Ovary (tissue), 9 donors: ENCODE measurements around the gene TMEM88. TPM values are rescaled to one million over a fixed set of nuclear protein-coding genes. Genes with fewer than 3 reads are reported as not detected.
A peak's percentile ranks its signal among the peaks of the same experiment; 100 is the strongest.
"Not testable (repeated sequence)": the region's sequence is repeated elsewhere in the genome, so short reads cannot be mapped to it uniquely, and the experiment has no call there.

ENCODE experiments used
- DNase-seq, 5 donors: peaks; one replicate each; pipeline ENCODE4 v3.0.0-alpha.2; 2019 to 2020
- H3K27ac ChIP-seq, 2 donors: fragments of 200-600 bp; one replicate each; pipeline versions ENCODE4 v1.5.1 to v1.8.0; 2019 to 2022
- H3K27me3 ChIP-seq: fragments of 200-600 bp; one replicate; pipeline ENCODE4 v1.8.0; 2022
- H3K36me3 ChIP-seq: fragments of 200-600 bp; sonication (generic); one replicate; pipeline ENCODE4 v1.5.1; 2019
- H3K4me1 ChIP-seq: one replicate; pipeline ENCODE4 v1.8.1; 2013; ENCODE audit warnings: mild to moderate bottlenecking, moderate library complexity; ENCODE audit not compliant: insufficient read depth
- H3K4me3 ChIP-seq: fragments of 200-600 bp; sonication (generic); one replicate; pipeline ENCODE4 v1.5.1; 2017
- H3K9me3 ChIP-seq, 2 donors: fragments of 200-600 bp in 1 of 2; sonication (generic) in 1 of 2; one replicate each; pipeline versions ENCODE4 v1.5.1 to v1.8.1; 2013 to 2019; ENCODE audit warnings: mild to moderate bottlenecking in 1 of 2, moderate library complexity in 1 of 2
- EP300 ChIP-seq: sonication (generic); formaldehyde crosslinking; IDR thresholded peaks from one replicate; pipeline ENCODE4 v1.6.1; 2017; ENCODE audit warnings: antibody characterized with exemption
- POLR2A ChIP-seq: fragments of 450-650 bp; IDR thresholded peaks from one replicate; pipeline ENCODE4 v1.6.1; 2017; ENCODE audit warnings: antibody characterized with exemption, mild to moderate bottlenecking, moderate library complexity
- WGBS, 3 donors: extraction: QIAGEN DNeasy Blood & Tissue Kit in 1 of 3; methylation state at CpG; one replicate each; pipeline versions ENCODE4 v1.1.5 to v1.1.7; 2013 to 2017; 5-methylcytosine and 5-hydroxymethylcytosine counted together
- intact Hi-C, 4 donors: fragments of 100-400 bp; cut with DNase I; formaldehyde crosslinking; loops; one replicate each; pipeline versions ENCODE4 v1.11.0 to v1.15.1; 2022 to 2023
- polyA plus RNA-seq, 2 donors: library from polyadenylated mRNA; stranded (reverse); fragments of 200-250 nt in 1 of 2; fragments of 350-450 nt in 1 of 2; fragmentation: Illumina TruSeq in 1 of 2; extraction: RNeasy Lipid Tissue Mini Kit (QIAGEN cat#74804) in 1 of 2; gene quantifications; one replicate each; pipeline ENCODE4 v1.2.3, GENCODE V29; 2013 to 2014
- total RNA-seq, 7 donors: library from RNA; depleted of rRNA in 2 of 7; stranded (reverse); fragments of >200 nt in 2 of 7; fragmentation: NEBNext Ultra II Directional in 3 of 7; extraction: Animal tissue kit (Norgen Biotek cat#: 25700) in 3 of 7; gene quantifications; one replicate each; pipeline versions ENCODE4 v1.1.0 to v1.2.4, GENCODE V29; 2016 to 2023
- TF ChIP-seq, protein P1 (sequence below), 3 donors: fragments of 450-650 bp in 2 of 3; fragments of 200-600 bp in 1 of 3; IDR thresholded peaks; one replicate each; pipeline versions ENCODE4 v1.5.1 to v1.8.0; 2016 to 2022; ENCODE audit warnings: antibody characterized with exemption in 3 of 3, mild to moderate bottlenecking in 1 of 3
- donor health status: DM: no; HTN: no; CAD: no; lungs with moderate emphysema.
- donor health status: DM: no; HTN: no; CAD: no.
- donor health status: Bipolar disorder and iron deficiency.
- donor health status: DM: yes; HTN: yes; CAD: no.
- donor health status: DM: no; HTN: no; CAD: no.
- donor health status: DM: yes; HTN: yes; CAD: no.

TMEM88 gene
- total and polyA plus RNA-seq, 9 donors, result 2.1 to 17.8 (median 8.2) TPM

DNA sequence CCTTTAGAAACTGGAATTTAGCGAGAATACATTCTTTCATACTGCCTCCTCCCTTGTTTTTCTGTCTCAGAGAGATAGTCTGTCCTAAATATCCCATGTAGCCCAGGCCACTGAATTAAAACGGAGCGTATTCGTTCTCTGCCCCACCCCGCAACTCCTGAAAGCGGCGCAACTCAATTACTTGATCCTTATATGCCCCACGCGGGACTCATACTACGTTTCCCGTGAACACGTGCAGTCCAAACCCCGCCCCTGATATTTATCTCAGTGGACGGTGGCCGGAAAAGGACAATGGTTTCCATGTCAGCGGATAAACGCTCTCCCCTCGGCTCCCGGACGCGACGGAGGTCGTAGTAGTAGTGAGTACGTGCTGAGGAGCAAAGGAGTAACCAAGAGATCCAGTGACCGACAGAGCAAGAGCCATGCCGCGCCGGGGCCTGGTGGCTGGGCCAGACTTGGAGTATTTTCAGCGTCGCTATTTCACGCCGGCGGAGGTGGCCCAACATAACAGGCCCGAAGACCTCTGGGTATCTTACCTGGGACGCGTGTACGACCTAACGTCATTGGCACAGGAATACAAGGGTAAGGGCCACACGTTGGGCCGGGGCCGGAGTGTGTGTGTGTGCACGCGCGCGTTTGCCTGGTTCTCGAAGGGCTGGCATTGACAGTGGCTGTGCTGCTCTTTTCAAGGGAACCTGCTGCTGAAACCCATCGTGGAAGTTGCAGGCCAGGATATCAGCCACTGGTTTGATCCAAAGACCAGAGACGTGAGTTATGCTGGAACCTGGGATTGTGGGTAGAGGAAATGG is 3.1 kb downstream of the TMEM88 start, which contains the start of gene CYB5D1:
CYB5D1 (plus strand) TSS at position 291 of the 809 bp plus-strand sequence; CDS start at position 423, 132 bp downstream.
- peak; percentile 87 to 93 (median 90) for DNase-seq
- intact Hi-C loops, result loop anchor here (5.0 to 10.0 kb wide), 2 partner anchors 36 to 113 kb away; no protein-coding TSS in a partner anchor
- TF ChIP-seq EP300, result peak; percentile 48
- TF ChIP-seq, protein P1, sequence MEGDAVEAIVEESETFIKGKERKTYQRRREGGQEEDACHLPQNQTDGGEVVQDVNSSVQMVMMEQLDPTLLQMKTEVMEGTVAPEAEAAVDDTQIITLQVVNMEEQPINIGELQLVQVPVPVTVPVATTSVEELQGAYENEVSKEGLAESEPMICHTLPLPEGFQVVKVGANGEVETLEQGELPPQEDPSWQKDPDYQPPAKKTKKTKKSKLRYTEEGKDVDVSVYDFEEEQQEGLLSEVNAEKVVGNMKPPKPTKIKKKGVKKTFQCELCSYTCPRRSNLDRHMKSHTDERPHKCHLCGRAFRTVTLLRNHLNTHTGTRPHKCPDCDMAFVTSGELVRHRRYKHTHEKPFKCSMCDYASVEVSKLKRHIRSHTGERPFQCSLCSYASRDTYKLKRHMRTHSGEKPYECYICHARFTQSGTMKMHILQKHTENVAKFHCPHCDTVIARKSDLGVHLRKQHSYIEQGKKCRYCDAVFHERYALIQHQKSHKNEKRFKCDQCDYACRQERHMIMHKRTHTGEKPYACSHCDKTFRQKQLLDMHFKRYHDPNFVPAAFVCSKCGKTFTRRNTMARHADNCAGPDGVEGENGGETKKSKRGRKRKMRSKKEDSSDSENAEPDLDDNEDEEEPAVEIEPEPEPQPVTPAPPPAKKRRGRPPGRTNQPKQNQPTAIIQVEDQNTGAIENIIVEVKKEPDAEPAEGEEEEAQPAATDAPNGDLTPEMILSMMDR (IDR thresholded peaks at IDR 0.05), result no peak
- TF ChIP-seq POLR2A, result peak; percentile 63

DNA sequence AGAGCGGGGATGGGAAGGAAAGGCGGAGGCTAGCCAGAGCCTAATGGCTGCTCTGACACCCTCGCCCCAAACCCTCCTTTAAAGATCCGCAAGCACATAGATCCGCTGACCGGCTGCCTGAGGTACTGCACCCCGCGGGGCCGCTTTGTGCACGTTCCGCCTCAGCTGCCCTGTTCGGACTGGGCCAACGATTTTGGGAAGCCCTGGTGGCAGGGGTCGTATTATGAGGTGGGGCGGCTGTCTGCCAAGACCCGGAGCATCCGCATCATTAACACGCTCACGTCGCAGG is 3.6 kb downstream of the TMEM88 start:
- H3K27ac ChIP-seq, result peak overlapping the region in 1 of 2 donors; percentile 85
- no peaks in the 10 kb centered on the region for H3K27me3 ChIP-seq
- DNase-seq, result peak; percentile 39 to 73 (median 67)
- WGBS, 3 donors, result 6 to 27% (median 8%) methylated on average over 19 to 20 of the region's 20 CpGs
- H3K9me3 ChIP-seq, result no peaks in the 10 kb centered on the region
- no peak for TF ChIP-seq EP300
- TF ChIP-seq, protein P1 (IDR thresholded peaks at IDR 0.05), result peak in 2 of 3 donors; percentile 33 to 50
- intact Hi-C loops, result loop anchor here (5.0 to 10.0 kb wide), 2 partner anchors 36 to 114 kb away; no protein-coding TSS in a partner anchor
- peaks cover 6% of the 10 kb centered on the region for H3K4me1 ChIP-seq
- no peaks in the 10 kb centered on the region for H3K36me3 ChIP-seq
- H3K4me3 ChIP-seq, result peak overlapping the region; percentile 71

More for the DNA sequence above, 3.1 kb downstream of the TMEM88 start, which contains the start of gene CYB5D1:
- Histone ChIP-seq H3K27me3 (no peaks in the 10 kb centered on the region), H3K4me3 (peak within 1 kb of the TSS; percentile 71), H3K9me3 (no peaks in the 10 kb centered on the region), H3K27ac (peak within 1 kb of the TSS; percentile 84 to 85), H3K4me1 (peaks cover 6% of the 10 kb centered on the region), H3K36me3 (no peaks in the 10 kb centered on the region)
- WGBS, 3 donors, result 0 to 1% (median 1%) methylated on average over 48 of the region's 48 CpGs

DNA sequence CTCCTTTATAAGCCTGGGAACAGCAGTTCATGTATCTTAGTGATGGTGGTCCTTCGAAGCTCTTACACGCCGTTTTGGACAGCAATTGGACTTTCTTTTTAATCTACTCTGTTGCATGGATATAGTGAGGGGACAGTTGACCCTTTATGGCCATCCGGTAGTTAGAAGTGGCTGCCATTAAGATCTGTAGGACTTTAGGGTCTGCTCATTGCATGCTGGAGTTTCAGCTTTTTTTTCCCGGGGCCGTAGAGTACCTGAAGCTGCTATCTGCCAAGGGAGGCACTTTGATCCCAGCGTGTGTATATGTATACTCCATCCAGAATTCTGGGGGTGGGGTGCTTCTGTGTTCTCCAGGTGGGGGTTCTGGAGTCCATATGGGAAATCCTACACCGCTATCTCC is 4.2 kb downstream of the TMEM88 start:
- intact Hi-C loops, result loop anchor here (5.0 to 10.0 kb wide), 2 partner anchors 37 to 114 kb away; no protein-coding TSS in a partner anchor
- peaks cover 6% of the 10 kb centered on the region for H3K4me1 ChIP-seq
- H3K4me3 ChIP-seq, result no peak overlapping the region
- H3K27ac ChIP-seq, result no peak overlapping the region
- no peaks in the 10 kb centered on the region for H3K27me3 ChIP-seq
- no peak for TF ChIP-seq EP300
- no peak for TF ChIP-seq POLR2A
- TF ChIP-seq, protein P1 (IDR thresholded peaks at IDR 0.05), result no peak
- DNase-seq, result no peak
- no peaks in the 10 kb centered on the region for H3K9me3 ChIP-seq
- H3K36me3 ChIP-seq, result no peaks in the 10 kb centered on the region
- 68 to 70% (median 70%) methylated on average over 8 of the region's 8 CpGs for WGBS, 3 donors

DNA sequence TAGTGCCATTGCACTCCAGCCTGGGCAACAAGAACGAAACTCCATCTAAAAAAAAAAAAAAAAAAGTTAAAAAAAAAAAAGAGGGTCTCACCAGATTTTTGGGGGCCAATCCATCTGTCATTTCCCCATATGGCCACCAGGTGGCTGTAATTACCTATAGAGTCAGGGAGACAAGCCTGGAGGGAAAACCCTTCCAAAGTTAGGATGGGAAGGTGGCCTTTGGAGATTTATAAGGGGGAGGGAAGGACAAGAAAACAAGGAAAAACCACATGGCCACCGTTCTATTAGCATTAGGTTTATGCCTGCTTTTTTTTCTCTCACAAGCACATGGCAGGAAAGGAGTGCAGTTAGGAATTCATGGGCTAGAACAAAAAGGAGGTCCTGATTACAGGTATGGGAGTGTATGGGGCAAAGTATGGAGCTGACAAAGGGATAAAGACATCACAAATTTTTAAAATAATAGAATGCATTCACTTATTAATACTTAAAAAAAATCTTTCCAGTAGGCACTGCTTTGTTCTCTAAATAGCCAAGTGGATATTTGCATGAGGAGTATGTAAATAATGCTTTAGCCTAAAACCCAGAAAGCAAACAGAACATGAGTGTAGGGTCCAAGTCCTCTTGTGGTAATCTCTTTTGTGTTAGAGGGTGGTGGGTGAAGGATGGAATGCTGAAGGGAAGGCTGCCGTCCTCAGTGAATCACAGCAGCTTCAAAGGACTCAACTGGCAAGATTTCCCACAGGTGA is 8.0 kb downstream of the TMEM88 start:
- Histone ChIP-seq H3K36me3 (no peaks in the 10 kb centered on the region), H3K27me3 (no peaks in the 10 kb centered on the region), H3K27ac (no peak overlapping the region), H3K4me3 (no peak overlapping the region), H3K4me1 (peaks cover 3% of the 10 kb centered on the region), H3K9me3 (no peaks in the 10 kb centered on the region)
- intact Hi-C loops, result loop anchor here (2.0 to 10.0 kb wide), 4 partner anchors 34 to 128 kb away; no protein-coding TSS in a partner anchor
- TF ChIP-seq, protein P1 (IDR thresholded peaks at IDR 0.05), result peak; percentile 56 to 80 (median 68)
- TF ChIP-seq EP300, result no peak
- peak; percentile 33 to 73 (median 52) for DNase-seq
- WGBS, 3 donors, result 37 to 40% (median 38%) methylated on average over 3 of the region's 3 CpGs

DNA sequence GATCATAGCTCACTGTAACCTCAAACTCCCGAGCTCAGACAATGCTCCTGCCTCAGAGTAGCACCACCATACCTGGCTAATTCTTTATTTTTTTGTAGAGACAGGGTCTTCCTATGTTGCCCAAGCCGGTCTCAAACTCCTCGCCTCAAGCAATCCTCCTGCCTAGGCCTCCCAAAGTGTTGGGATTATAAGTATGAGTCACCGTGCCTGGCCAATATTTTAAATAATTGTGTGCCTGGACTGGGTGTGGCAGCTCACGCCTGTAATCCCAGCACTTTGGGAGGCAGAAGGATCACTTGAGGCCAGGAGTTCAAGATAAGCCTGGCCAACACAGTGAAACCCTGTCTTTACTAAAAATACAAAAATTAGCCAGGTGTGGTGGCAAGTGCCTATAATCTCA is 9.5 kb downstream of the TMEM88 start:
- H3K27me3 ChIP-seq, H3K36me3 ChIP-seq, H3K4me3 ChIP-seq, H3K9me3 ChIP-seq, DNase-seq, H3K27ac ChIP-seq, H3K4me1 ChIP-seq: not testable (repeated sequence)
- WGBS, 3 donors, result 70 to 79% (median 78%) methylated on average over 5 of the region's 5 CpGs
- intact Hi-C loops, result loop anchor here in 3 of 4 donors (5.0 to 10.0 kb wide), 3 partner anchors 33 to 123 kb away; no protein-coding TSS in a partner anchor
